Measurements from ENCODE around the gene CNPY1. TPM values are rescaled to one million over a fixed set of nuclear protein-coding genes. Genes with fewer than 3 reads are reported as not detected.

CNPY1 gene
- total RNA-seq, 1 donor from 2014 or later, result not detected

- no peak for DNase-seq
- no peak for TF ChIP-seq CTCF (IDR thresholded peaks at IDR 0.05; ENCODE audit: borderline replicate concordance)
- Histone ChIP-seq H3K27me3 (ENCODE audit: low read depth) (peaks cover 58% of the 10 kb centered on the region), H3K36me3 (no peaks in the 10 kb centered on the region), H3K9me3 (replicated peaks) (no peaks in the 10 kb centered on the region), H3K27ac (replicated peaks) (no peak overlapping the region), H3K4me3 (no peak overlapping the region), H3K4me1 (no peaks in the 10 kb centered on the region)
- intact Hi-C loops (cut with micrococcal nuclease), result no loop called here
Observed at GRCh38 chr7:155577509-155577905, 31.1 kb upstream of the CNPY1 start.

- Histone ChIP-seq H3K4me3 (no peak overlapping the region), H3K9me3 (replicated peaks) (no peaks in the 10 kb centered on the region), H3K27me3 (ENCODE audit: low read depth) (peaks cover 57% of the 10 kb centered on the region), H3K4me1 (no peaks in the 10 kb centered on the region), H3K27ac (replicated peaks) (no peak overlapping the region), H3K36me3 (no peaks in the 10 kb centered on the region)
- intact Hi-C loops (cut with micrococcal nuclease), result no loop called here
- no peak for TF ChIP-seq CTCF (IDR thresholded peaks at IDR 0.05; ENCODE audit: borderline replicate concordance)
- peak; percentile 6 for DNase-seq
Observed at GRCh38 chr7:155576900-155577508, 30.6 kb upstream of the CNPY1 start.

- DNase-seq, result peak; percentile 7
- Histone ChIP-seq H3K36me3 (no peaks in the 10 kb centered on the region), H3K4me1 (no peaks in the 10 kb centered on the region), H3K27me3 (ENCODE audit: low read depth) (peaks cover 57% of the 10 kb centered on the region), H3K4me3 (no peak overlapping the region), H3K27ac (replicated peaks) (no peak overlapping the region), H3K9me3 (replicated peaks) (no peaks in the 10 kb centered on the region)
- TF ChIP-seq CTCF (IDR thresholded peaks at IDR 0.05; ENCODE audit: borderline replicate concordance), result no peak
- intact Hi-C loops (cut with micrococcal nuclease), result no loop called here
Observed at GRCh38 chr7:155576416-155576815, 30.1 kb upstream of the CNPY1 start.

GRCh38 chr7:155574556-155575290 lies 28.4 kb upstream of the CNPY1 start:
- no peak for TF ChIP-seq CTCF (IDR thresholded peaks at IDR 0.05; ENCODE audit: borderline replicate concordance)
- DNase-seq, result no peak

GRCh38 chr7:155571581-155572345 lies 25.4 kb upstream of the CNPY1 start:
- TF ChIP-seq CTCF (IDR thresholded peaks at IDR 0.05; ENCODE audit: borderline replicate concordance), result no peak
- H3K27ac ChIP-seq (replicated peaks), result no peak overlapping the region
- intact Hi-C loops (cut with micrococcal nuclease), result no loop called here
- no peak overlapping the region for H3K4me3 ChIP-seq
- no peaks in the 10 kb centered on the region for H3K4me1 ChIP-seq
- no peaks in the 10 kb centered on the region for H3K36me3 ChIP-seq
- no peak for DNase-seq
- no peaks in the 10 kb centered on the region for H3K9me3 ChIP-seq (replicated peaks)
- peaks cover 37% of the 10 kb centered on the region for H3K27me3 ChIP-seq (ENCODE audit: low read depth)

More at GRCh38 chr7:155574556-155575290, 28.4 kb upstream of the CNPY1 start:
- Histone ChIP-seq H3K27me3 (ENCODE audit: low read depth) (peaks cover 55% of the 10 kb centered on the region), H3K27ac (replicated peaks) (no peak overlapping the region), H3K36me3 (no peaks in the 10 kb centered on the region), H3K4me3 (no peak overlapping the region), H3K9me3 (replicated peaks) (no peaks in the 10 kb centered on the region), H3K4me1 (no peaks in the 10 kb centered on the region)
- intact Hi-C loops (cut with micrococcal nuclease), result no loop called here

All from left ventricle myocardium inferior (tissue), 1 donor.